Caco-2 (cell line): ENCODE results near the gene TEAD3. TPM values are rescaled to one million over a fixed set of nuclear protein-coding genes. Genes with fewer than 3 reads are reported as not detected.
A peak's percentile ranks its signal among the peaks of the same experiment; 100 is the strongest.

Experiments
- BruUV-seq: library from RNA; stranded (reverse); fragments of 400-500 nt; replicated peaks from 2 replicates; lab custom pipeline; 2021; lab: Mats Ljungman, UMichigan
- CTCF ChIA-PET: fragments of 300-600 bp; sonication (Branson Sonifier 250); formaldehyde crosslinking; loops from one replicate; lab custom pipeline; 2022; ENCODE audit warnings: antibody characterized with exemption; lab: Charles Lee
- POLR2A ChIA-PET: fragments of 300-600 bp; sonication (Branson Sonifier 250); formaldehyde crosslinking; loops from one replicate; lab custom pipeline; 2022; ENCODE audit warnings: antibody characterized with exemption; lab: Charles Lee
- DNase-seq, 2 experiments: peaks; one replicate each; pipeline versions ENCODE4 v3.0.0 to v3.0.0-alpha.2; 2020 to 2022
- H3K27me3 ChIP-seq: replicated peaks from 2 replicates; pipeline ENCODE4 v1.6.0; 2011; ENCODE audit warnings: low read length; ENCODE audit not compliant: control insufficient read depth, insufficient read depth
- H3K36me3 ChIP-seq: 2 replicates; pipeline ENCODE4 v1.5.1; 2011; ENCODE audit warnings: low read length; ENCODE audit not compliant: control insufficient read depth, insufficient read depth
- H3K4me1 ChIP-seq: fragments of 250-450 bp; sonication (Bioruptor Pico); 2 replicates; pipeline ENCODE4 v1.5.1; 2020; ENCODE audit warnings: mild to moderate bottlenecking
- H3K4me3 ChIP-seq: 2 replicates; pipeline ENCODE4 v1.5.1; 2011; ENCODE audit warnings: low read depth, mild to moderate bottlenecking, control low read depth, low read length
- H3K9me3 ChIP-seq: fragments of 250-450 bp; sonication (Bioruptor Pico); 2 replicates; pipeline ENCODE4 v1.5.1; 2020; ENCODE audit warnings: mild to moderate bottlenecking, moderate library complexity
- H3K27ac Mint-ChIP-seq: one replicate; pipeline ENCODE4 v1.8.0; 2022; ENCODE audit warnings: mixed read lengths; ENCODE audit not compliant: unreplicated experiment
- H3K27me3 Mint-ChIP-seq: one replicate; pipeline ENCODE4 v1.8.0; 2022; ENCODE audit warnings: mixed read lengths; ENCODE audit not compliant: insufficient read depth, unreplicated experiment
- H3K36me3 Mint-ChIP-seq: one replicate; pipeline ENCODE4 v1.8.0; 2022; ENCODE audit warnings: mild to moderate bottlenecking, mixed read lengths; ENCODE audit not compliant: insufficient read depth, unreplicated experiment
- H3K4me1 Mint-ChIP-seq: one replicate; pipeline ENCODE4 v1.8.0; 2022; ENCODE audit warnings: low read depth, mixed read lengths; ENCODE audit not compliant: unreplicated experiment
- H3K4me3 Mint-ChIP-seq: one replicate; pipeline ENCODE4 v1.8.0; 2022; ENCODE audit warnings: mild to moderate bottlenecking, moderate library complexity, mixed read lengths; ENCODE audit not compliant: unreplicated experiment
- H3K9me3 Mint-ChIP-seq: one replicate; pipeline ENCODE4 v1.8.0; 2022; ENCODE audit warnings: mixed read lengths; ENCODE audit not compliant: unreplicated experiment
- CTCF ChIP-seq, 2 experiments: fragments of 200-600 bp in 1 of 2; IDR thresholded peaks; 1 replicate in 1 of 2; 2 replicates in 1 of 2; pipeline versions ENCODE4 v1.5.1 to v1.8.0; 2011 to 2022; ENCODE audit warnings: antibody characterized with exemption in 1 of 2, control low read depth in 1 of 2, inconsistent platforms in 1 of 2, low read depth in 1 of 2, low read length in 1 of 2, mild to moderate bottlenecking in 1 of 2, moderate library complexity in 1 of 2; ENCODE audit not compliant: insufficient read depth in 1 of 2, severe bottlenecking in 1 of 2, unreplicated experiment in 1 of 2
- intact Hi-C: fragments of 100-400 bp; cut with micrococcal nuclease; formaldehyde crosslinking; loops from one replicate; pipeline ENCODE4 v1.10.0; 2022; ENCODE audit not compliant: unreplicated experiment
- total RNA-seq: library from RNA; stranded (reverse); gene quantifications from 2 replicates; pipeline ENCODE4 v1.2.3, GENCODE V29; 2022

TEAD3 gene
- total RNA-seq, 1 experiment from 2014 or later = 57.2 TPM

GRCh38 chr6:35477028-35477427 lies 19.9 kb downstream of the TEAD3 start:
- H3K4me1 ChIP-seq = peaks cover 8% of the 10 kb centered on the region; the same call in 1 of the 2 replicates
- intact Hi-C loops = no loop called here
- no peak overlapping the region for H3K4me3 Mint-ChIP-seq
- H3K27me3 ChIP-seq = no peaks in the 10 kb centered on the region
- no peak overlapping the region for H3K4me3 ChIP-seq
- H3K4me1 Mint-ChIP-seq = peaks cover 7% of the 10 kb centered on the region
- no peaks in the 10 kb centered on the region for H3K9me3 ChIP-seq
- DNase-seq = no peak
- no TSS peak for BruUV-seq
- no peaks in the 10 kb centered on the region for H3K27me3 Mint-ChIP-seq
- no peak overlapping the region for H3K27ac Mint-ChIP-seq
- no peaks in the 10 kb centered on the region for H3K9me3 Mint-ChIP-seq
- CTCF ChIA-PET = interaction anchor here (0.6 kb wide), 2 partner anchors 53 to 587 kb away, joined by 3 to 4 read pairs; no protein-coding TSS in a partner anchor
- H3K36me3 Mint-ChIP-seq = peaks cover 94% of the 10 kb centered on the region
- no peak for TF ChIP-seq CTCF (IDR thresholded peaks at IDR 0.05; ENCODE audit: insufficient read depth in 1 of 2, low read depth in 1 of 2, low read length in 1 of 2, severe bottlenecking in 1 of 2, unreplicated experiment in 1 of 2)
- POLR2A ChIA-PET = interaction anchor here (0.6 to 1.1 kb wide), 3 partner anchors 10 to 415 kb away, joined by 3 read pairs; no protein-coding TSS in a partner anchor
- peaks cover 5% of the 10 kb centered on the region; the same call in 1 of the 2 replicates for H3K36me3 ChIP-seq

DNA sequence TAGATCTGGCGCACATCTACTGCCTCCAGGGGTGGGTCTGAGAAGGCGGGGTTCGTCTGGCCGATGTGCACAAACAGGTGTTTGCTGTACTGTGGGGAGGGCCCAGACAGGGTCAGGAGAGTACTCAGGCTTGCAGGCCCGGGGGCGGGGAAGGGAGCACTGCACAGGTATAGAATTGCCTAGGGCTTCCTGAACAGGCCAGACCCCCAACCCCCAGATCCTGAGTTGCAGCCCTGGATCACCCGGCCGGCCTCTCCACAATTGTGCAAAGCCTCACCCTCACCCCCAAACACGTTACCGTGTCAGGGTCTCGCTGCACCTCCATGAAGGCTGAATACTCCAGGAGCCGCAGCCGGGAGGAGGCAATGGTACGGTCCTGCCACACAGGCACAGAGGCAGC lies 20.9 kb downstream of the TEAD3 start:
- POLR2A ChIA-PET = interaction anchor here (0.5 kb wide), 1 partner anchor 20 kb away, joined by 4 read pairs; no protein-coding TSS in a partner anchor

GRCh38 chr6:35475573-35475972 lies 21.3 kb downstream of the TEAD3 start:
- CTCF ChIA-PET = no interaction called here
- no peak for TF ChIP-seq CTCF (IDR thresholded peaks at IDR 0.05; ENCODE audit: insufficient read depth in 1 of 2, low read depth in 1 of 2, low read length in 1 of 2, severe bottlenecking in 1 of 2, unreplicated experiment in 1 of 2)
- Mint-ChIP-seq H3K36me3 (peaks cover 100% of the 10 kb centered on the region), H3K9me3 (no peaks in the 10 kb centered on the region), H3K27ac (peak overlapping the region; percentile 13), H3K4me3 (no peak overlapping the region), H3K27me3 (no peaks in the 10 kb centered on the region), H3K4me1 (peaks cover 10% of the 10 kb centered on the region)
- Histone ChIP-seq H3K36me3 (peaks cover 2% of the 10 kb centered on the region), H3K4me3 (no peak overlapping the region), H3K4me1 (peaks cover 19% of the 10 kb centered on the region), H3K27me3 (no peaks in the 10 kb centered on the region), H3K9me3 (no peaks in the 10 kb centered on the region)
- DNase-seq = no peak
- no TSS peak for BruUV-seq
- intact Hi-C loops = no loop called here
- POLR2A ChIA-PET = interaction anchor here (0.5 kb wide), 1 partner anchor 21 kb away, joined by 4 read pairs; no protein-coding TSS in a partner anchor

More for the DNA sequence above, 20.9 kb downstream of the TEAD3 start:
- H3K4me3 Mint-ChIP-seq = no peak overlapping the region
- intact Hi-C loops = no loop called here
- peaks cover 100% of the 10 kb centered on the region for H3K36me3 Mint-ChIP-seq
- Histone ChIP-seq H3K27me3 (no peaks in the 10 kb centered on the region), H3K36me3 (peaks cover 4% of the 10 kb centered on the region), H3K9me3 (no peaks in the 10 kb centered on the region), H3K4me1 (peaks cover 14% of the 10 kb centered on the region), H3K4me3 (no peak overlapping the region)
- H3K9me3 Mint-ChIP-seq = no peaks in the 10 kb centered on the region
- H3K27ac Mint-ChIP-seq = peak overlapping the region; percentile 13
- no TSS peak for BruUV-seq
- TF ChIP-seq CTCF (IDR thresholded peaks at IDR 0.05; ENCODE audit: insufficient read depth in 1 of 2, low read depth in 1 of 2, low read length in 1 of 2, severe bottlenecking in 1 of 2, unreplicated experiment in 1 of 2) = no peak
- peaks cover 7% of the 10 kb centered on the region for H3K4me1 Mint-ChIP-seq
- H3K27me3 Mint-ChIP-seq = no peaks in the 10 kb centered on the region
- CTCF ChIA-PET = no interaction called here
- peak in 1 of 2 experiments; percentile 38 for DNase-seq
